HG02678 (cell line): ENCODE measurements around the gene DYRK1A.

Source experiments
- ATAC-seq: cut with Tn5 transposase; IDR thresholded peaks from one replicate; pipeline ENCODE4 v1.9.1; 2021; ENCODE audit warnings: mild to moderate bottlenecking, moderate library complexity; ENCODE audit not compliant: unreplicated experiment

Gene DYRK1A

GRCh38 chr21:37446552-37446951 is 80.0 kb downstream of the DYRK1A start:
- no peak for ATAC-seq

DNA sequence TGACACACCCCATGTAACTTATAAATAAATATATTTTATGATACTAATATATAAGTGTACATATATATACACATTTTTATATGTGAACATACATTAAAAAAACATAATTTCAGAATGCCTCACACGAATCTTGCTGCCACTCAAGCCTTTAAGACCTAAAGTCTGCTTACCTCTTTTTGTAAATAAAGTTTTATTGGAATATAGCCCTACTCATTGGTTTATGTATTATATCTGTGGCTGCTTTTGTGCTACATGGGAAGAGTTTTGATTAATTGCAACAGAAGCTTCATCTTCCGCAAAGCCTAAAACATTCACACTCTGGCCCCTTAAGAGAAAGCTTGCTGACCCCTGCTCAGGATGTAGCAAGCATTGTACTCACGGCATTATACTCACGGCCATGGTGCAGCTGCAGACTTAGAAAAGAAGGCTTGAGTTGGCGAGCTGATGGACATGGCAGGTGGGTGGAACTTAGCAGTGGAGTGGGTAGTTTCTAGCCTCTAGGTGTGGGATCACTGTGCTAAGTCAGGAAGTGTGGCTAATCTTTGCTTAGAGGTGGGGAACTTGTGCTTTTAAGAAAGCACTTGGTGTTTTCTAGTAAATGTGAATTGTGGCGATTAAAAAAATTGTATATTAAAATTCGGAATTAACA is 80.8 kb downstream of the DYRK1A start:
- ATAC-seq: no peak

DNA sequence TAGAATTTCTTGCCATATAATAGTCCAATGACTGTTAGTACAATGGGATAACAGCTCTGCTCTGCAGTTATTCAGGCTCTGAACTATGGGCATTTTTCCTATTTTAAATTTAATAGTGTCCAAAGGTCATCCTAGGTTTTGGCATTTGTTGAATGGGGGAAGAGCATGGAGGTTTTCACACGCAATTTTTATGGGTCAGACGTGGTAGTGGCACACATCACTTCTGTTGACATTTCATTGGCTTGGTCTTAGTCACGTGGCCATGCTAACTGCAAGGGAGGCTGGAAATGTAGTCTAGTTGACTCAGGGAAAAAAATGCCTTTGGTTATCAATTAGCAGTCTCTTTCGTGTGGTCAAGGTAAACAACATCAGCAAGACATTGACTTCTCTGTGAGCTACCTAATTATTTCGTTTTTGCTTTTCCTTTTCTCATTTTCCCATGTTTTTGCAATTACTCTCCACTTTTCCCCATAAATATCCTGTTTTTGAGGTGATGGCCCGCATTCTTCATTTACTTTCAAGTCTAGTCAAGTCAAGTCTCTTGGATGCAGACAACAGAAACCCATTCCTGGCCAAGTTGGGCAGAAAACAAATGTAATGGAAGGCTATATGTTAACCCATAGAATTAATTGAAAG is 82.8 kb downstream of the DYRK1A start:
- no peak for ATAC-seq

- ATAC-seq: no peak
Observed at GRCh38 chr21:37450445-37450941, 83.9 kb downstream of the DYRK1A start.

- no peak for ATAC-seq
Observed at GRCh38 chr21:37451446-37451845, 84.9 kb downstream of the DYRK1A start.

- no peak for ATAC-seq
Observed at GRCh38 chr21:37452227-37452626, 85.7 kb downstream of the DYRK1A start.

DNA sequence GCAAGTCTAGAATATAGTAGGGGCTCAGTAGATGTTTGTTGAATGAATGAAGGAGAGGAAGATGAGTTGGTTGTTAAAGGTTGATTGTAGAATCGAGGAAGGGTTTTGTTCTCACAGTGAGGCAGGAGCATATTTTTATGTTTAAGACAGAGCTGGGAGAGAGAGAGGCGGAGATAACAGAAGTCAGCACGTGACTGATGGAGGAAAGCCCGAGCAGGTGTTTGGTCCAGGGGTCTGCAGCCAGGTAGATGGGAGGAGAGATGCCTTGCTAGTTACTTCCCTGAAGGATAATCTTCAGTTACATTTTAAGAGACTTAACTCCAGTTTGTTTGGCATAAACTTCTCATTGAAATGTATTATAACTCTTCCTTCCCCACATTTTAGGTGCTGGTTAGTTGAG is 86.8 kb downstream of the DYRK1A start:
- ATAC-seq: no peak

DNA sequence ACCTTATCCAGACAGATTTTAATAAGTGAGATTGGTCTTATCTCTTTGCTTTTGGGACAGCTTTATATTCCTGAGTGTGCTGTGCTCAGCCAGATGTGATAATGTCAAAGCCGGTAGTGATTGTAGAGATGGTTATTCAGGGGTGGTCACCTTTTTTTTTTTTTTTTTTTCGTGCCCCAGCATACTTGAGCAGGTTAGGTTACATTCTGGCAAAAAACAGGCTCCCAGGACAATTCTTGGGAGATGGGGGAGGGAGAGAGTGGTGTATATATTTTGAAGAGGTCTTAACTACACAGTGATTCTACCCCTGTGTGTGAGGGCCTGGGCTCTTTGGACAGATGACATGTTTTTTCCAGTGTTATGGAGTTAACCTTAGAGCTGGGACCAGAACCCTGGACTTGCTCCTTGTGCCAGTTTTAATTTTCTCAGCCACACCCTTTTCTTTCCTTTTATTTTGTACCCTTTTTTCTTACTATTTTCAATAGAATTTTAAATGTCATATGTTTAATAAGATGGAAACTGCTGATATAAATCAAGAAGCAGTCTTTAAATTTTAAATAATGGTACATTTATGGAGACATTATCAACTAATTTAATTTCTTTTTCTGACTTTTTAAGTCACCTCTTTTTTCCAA is 88.4 kb downstream of the DYRK1A start:
- no peak for ATAC-seq

DNA sequence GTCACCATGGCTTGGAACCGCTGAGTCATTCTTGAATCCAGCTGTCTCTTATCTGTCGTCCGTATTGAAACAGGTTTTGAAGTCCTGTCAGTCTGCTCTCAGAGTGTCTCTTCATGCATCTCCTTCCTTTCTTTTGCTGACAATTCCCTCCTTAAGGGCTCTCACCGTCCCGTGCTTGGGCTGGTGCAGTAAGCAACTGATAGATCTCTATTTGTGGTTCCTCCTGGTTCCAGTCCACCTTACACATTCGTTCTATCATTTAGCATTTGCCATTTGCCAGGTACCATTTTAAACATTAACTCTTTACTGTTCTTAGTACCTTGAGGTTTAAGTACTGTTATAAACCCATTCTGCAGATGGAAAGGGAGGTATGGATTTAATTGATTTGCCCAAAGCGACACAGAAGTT is 88.9 kb downstream of the DYRK1A start:
- no peak for ATAC-seq

GRCh38 chr21:37458669-37459276 is 92.2 kb downstream of the DYRK1A start:
- no peak for ATAC-seq

DNA sequence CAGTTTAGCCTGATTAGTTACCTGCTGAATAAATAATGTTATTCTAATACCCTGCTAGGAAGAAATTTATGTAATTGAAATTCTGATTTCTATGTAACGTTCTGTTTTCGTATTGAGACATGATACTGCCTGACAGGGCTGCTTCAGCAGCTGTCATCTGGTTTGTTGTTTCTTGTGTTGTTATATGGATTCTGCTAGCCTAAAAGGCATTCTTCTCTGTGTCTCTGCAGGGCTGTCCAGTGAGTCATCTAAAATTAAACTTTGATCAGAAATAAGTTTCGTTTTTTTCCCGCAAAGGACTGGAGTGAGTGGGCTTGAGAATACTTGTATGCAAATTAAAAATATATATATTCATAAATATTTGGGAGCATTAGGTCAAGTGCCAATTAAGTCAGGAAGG is 93.0 kb downstream of the DYRK1A start:
- no peak for ATAC-seq

DNA sequence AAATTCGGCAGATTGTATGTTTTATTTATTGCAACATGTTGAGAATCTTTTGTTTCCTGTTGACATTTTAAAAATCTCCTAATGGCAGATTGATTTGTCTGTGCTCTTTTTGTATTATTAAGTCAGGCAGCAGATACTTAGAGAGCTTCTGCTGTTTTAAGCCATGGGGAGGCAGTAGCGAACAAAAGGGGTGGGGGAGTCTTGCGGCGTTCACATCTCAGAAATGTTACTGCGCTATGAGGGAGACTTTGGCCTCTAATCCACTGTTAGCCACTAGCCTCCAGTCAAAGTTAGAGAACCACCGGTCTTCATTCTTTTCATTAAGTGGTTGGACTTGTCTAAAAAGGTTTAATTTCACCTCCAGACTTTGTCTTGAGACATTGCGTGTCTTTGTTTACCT is 93.6 kb downstream of the DYRK1A start:
- no peak for ATAC-seq

DNA sequence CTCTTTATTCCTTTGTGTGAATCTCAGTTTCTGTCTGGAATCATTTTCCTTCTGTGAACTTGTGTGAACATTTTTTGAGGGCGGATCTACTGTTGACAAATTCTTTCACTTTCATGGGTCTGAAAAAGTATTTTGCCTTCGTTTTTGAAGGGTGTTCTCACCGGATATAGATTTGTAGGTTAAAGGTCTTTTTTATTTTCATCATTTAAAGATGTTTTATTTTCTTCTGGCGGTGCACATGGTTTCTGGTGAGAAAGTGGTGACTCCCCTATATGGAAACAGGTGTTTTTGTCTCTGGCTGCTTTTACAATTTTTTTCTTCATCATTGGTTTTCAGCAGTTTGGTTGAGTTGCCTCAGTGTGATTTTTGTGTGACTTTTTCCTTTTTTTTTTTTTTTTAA is 94.9 kb downstream of the DYRK1A start:
- no peak for ATAC-seq

DNA sequence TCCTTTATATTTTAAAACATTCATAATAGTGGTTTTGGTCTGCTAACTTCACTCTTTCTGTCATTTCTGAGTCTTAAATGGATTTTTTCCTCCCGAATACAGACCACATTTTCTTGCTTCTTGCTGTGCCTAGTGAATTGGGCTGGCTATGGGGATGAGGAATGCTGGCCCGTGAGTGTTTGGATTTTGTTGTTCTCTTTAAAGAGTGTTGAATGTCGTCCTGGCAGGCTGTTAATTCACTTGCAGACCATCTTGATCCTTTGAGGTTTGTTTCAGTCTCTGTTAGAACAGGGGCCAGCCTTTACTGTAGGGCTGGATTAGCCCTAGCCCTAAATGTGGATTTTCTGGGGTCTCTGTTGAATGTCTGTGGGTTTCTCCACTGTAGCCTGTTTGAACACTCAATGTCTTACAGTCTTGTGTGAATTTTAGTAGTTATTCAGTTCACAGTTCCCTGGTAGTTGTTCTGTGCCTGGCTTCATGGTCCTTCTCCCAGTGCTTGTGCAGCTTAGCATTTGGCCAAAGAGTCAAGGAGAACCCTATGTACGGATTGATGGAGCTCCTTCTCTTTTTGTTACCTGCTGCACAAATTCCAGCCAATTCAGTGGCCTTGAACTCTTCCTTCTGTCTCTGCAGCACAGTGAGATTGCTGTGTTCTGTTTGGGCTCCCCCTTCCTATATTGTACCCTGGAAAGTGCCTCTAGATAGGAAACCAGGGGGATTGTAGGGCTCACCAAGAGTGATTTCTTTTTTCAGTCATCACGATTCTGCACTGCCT is 95.7 kb downstream of the DYRK1A start:
- ATAC-seq: no peak

GRCh38 chr21:37463083-37463801 is 96.7 kb downstream of the DYRK1A start:
- ATAC-seq: no peak

GRCh38 chr21:37467082-37467481 is 100.5 kb downstream of the DYRK1A start:
- ATAC-seq: no peak

DNA sequence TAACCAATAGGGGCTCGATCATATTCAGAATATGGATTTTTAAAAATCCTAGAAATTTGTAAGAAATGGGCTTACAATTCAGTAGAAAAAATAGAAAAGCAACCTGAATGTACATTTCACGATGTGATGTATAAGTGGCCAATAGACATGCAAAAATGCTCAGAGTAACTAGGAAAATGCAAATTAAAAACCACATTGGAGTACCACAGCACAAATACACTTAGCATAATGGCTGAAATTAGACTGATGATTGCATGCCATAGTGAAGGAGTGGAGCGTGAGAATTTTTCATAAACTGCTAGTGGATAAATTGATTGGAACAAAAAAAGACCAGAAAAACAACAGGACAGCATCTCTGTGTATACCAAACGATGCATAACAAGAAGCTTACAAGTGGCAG is 102.3 kb downstream of the DYRK1A start:
- ATAC-seq: no peak

- ATAC-seq: no peak
Observed at GRCh38 chr21:37469441-37469840, 102.9 kb downstream of the DYRK1A start.

- no peak for ATAC-seq
Observed at GRCh38 chr21:37472581-37472980, 106.0 kb downstream of the DYRK1A start.

DNA sequence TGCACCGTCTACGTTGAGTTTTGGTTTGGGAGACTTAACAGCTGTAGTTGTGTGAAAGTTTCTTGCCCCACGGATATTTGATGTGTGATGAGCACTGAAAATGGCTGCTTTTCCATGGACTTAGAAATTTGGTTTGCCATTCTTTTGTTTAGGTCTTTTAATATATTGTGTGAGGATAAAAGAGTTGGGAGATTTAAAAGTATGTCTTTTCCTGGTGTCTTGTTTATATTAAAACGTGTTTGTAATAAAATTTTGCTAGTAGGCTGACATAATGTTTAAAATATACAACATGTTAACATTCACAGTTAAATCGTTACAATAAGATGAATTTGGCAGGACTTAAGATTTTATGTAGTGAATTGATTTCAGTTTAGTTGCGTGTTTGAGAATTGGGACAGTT is 106.9 kb downstream of the DYRK1A start:
- ATAC-seq: no peak
